B cell (primary cell): ENCODE measurements around the gene ATP13A5. TPM values are rescaled to one million over a fixed set of nuclear protein-coding genes. Genes with fewer than 3 reads are reported as not detected.

Experiments
- ATAC-seq: fragments of 200-7000 bp; cut with Tn5 transposase; one replicate; pipeline ENCODE4 v1.10.0; 2021; ENCODE audit warnings: low read depth, mild to moderate bottlenecking, moderate number of reproducible peaks, moderate library complexity
- CTCF ChIA-PET: fragments of 350-600 bp; sonication (Branson Sonifier 250); formaldehyde crosslinking; loops from one replicate; lab custom pipeline; 2021; ENCODE audit warnings: antibody characterized with exemption, inconsistent platforms; lab: Charles Lee
- POLR2A ChIA-PET: fragments of 350-600 bp; sonication (Branson Sonifier 250); formaldehyde crosslinking; loops from one replicate; lab custom pipeline; 2021; ENCODE audit warnings: antibody characterized with exemption; lab: Charles Lee
- DNase-seq: peaks from one replicate; pipeline ENCODE4 v3.0.0; 2013
- H2AFZ ChIP-seq: 2 replicates; pipeline ENCODE4 v1.6.1; 2012; ENCODE audit warnings: mild to moderate bottlenecking, low read depth, low read length; ENCODE audit not compliant: insufficient read depth, poor library complexity, severe bottlenecking
- H3K27ac ChIP-seq, 2 donors: 1 replicate in 1 of 2; 2 replicates in 1 of 2; pipeline ENCODE4 v1.5.1; 2012 to 2013; ENCODE audit warnings: low read length in 2 of 2, mild to moderate bottlenecking in 2 of 2, moderate library complexity in 1 of 2
- H3K27me3 ChIP-seq, 4 experiments: fragments of 200-600 bp in 1 of 4; sonication (generic) in 1 of 4; replicated peaks in 1 of 4; 1 replicate in 2 of 4; 2 replicates in 2 of 4; pipeline versions ENCODE4 v1.6.1 to v1.7.0; 2013 to 2016; ENCODE audit warnings: low read length in 3 of 4, mild to moderate bottlenecking in 2 of 4, mixed read lengths in 1 of 4, moderate library complexity in 1 of 4; ENCODE audit not compliant: insufficient read depth in 4 of 4, control insufficient read depth in 3 of 4; ENCODE audit errors: control extremely low read depth in 1 of 4
- H3K36me3 ChIP-seq, 2 experiments: replicated peaks in 1 of 2; 1 replicate in 1 of 2; 2 replicates in 1 of 2; pipeline versions ENCODE4 v1.6.1 to v1.7.1; 2013; ENCODE audit warnings: low read length in 1 of 2; ENCODE audit not compliant: insufficient read depth in 2 of 2, control insufficient read depth in 1 of 2; ENCODE audit errors: control extremely low read depth in 1 of 2, extremely low read depth in 1 of 2
- H3K4me1 ChIP-seq, 2 donors: fragments of 200-600 bp in 1 of 2; sonication (generic) in 1 of 2; 1 replicate in 1 of 2; 2 replicates in 1 of 2; pipeline versions ENCODE4 v1.5.1 to v1.6.1; 2013 to 2017; ENCODE audit warnings: low read length in 2 of 2; ENCODE audit not compliant: control insufficient read depth in 2 of 2, insufficient read depth in 2 of 2
- H3K4me2 ChIP-seq: replicated peaks from 2 replicates; pipeline ENCODE3; 2012; ENCODE audit warnings: mild to moderate bottlenecking, low read depth, low read length; ENCODE audit not compliant: poor library complexity, severe bottlenecking
- H3K4me3 ChIP-seq, 5 experiments: fragments of 200-600 bp in 1 of 5; sonication (generic) in 1 of 5; 1 replicate in 3 of 5; 2 replicates in 2 of 5; pipeline versions ENCODE4 v1.5.1 to v1.7.0; 2011 to 2016; ENCODE audit warnings: low read length in 4 of 5, mild to moderate bottlenecking in 4 of 5, low read depth in 2 of 5, control low read depth in 1 of 5, moderate library complexity in 1 of 5; ENCODE audit not compliant: insufficient read depth in 1 of 5; ENCODE audit errors: control extremely low read depth in 1 of 5, extremely low read depth in 1 of 5
- H3K79me2 ChIP-seq: fragments of 200-600 bp; sonication (generic); one replicate; pipeline ENCODE4 v1.6.0; 2016; ENCODE audit warnings: low read length; ENCODE audit not compliant: control insufficient read depth, insufficient read depth
- H3K9ac ChIP-seq: fragments of 200-600 bp; sonication (generic); 2 replicates; pipeline ENCODE4 v1.6.1; 2017; ENCODE audit warnings: mild to moderate bottlenecking, low read length, moderate library complexity
- H3K9me3 ChIP-seq, 3 donors: one replicate each; pipeline versions ENCODE4 v1.6.1 to v1.7.1; 2013; ENCODE audit warnings: low read length in 2 of 3; ENCODE audit not compliant: control insufficient read depth in 2 of 3, insufficient read depth in 1 of 3; ENCODE audit errors: control extremely low read depth in 1 of 3
- H4K20me1 ChIP-seq: 2 replicates; pipeline ENCODE4 v1.6.0; 2012; ENCODE audit warnings: mild to moderate bottlenecking, low read length; ENCODE audit not compliant: insufficient read depth, control insufficient read depth, poor library complexity, severe bottlenecking
- H3K27ac Mint-ChIP-seq: one replicate; pipeline ENCODE4 v1.8.0; 2021; ENCODE audit warnings: mixed read lengths
- H3K27me3 Mint-ChIP-seq: one replicate; pipeline ENCODE4 v1.8.0; 2021; ENCODE audit warnings: mixed read lengths
- H3K4me1 Mint-ChIP-seq: one replicate; pipeline ENCODE4 v1.8.0; 2021; ENCODE audit warnings: mixed read lengths
- H3K4me3 Mint-ChIP-seq: one replicate; pipeline ENCODE4 v1.8.0; 2021; ENCODE audit warnings: mixed read lengths
- H3K9me3 Mint-ChIP-seq: one replicate; pipeline ENCODE4 v1.8.0; 2022; ENCODE audit warnings: mixed read lengths; ENCODE audit not compliant: insufficient read depth
- CTCF ChIP-seq: fragments of 200-600 bp; IDR thresholded peaks from one replicate; pipeline ENCODE4 v1.8.0; 2022; ENCODE audit warnings: antibody characterized with exemption, mild to moderate bottlenecking
- EZH2 ChIP-seq: IDR thresholded peaks from 2 replicates; pipeline ENCODE4 v1.6.1; 2012; ENCODE audit warnings: borderline replicate concordance, low read depth, mild to moderate bottlenecking, moderate library complexity, low read length; ENCODE audit not compliant: insufficient read depth, poor library complexity, severe bottlenecking
- WGBS: methylation state at CpG from one replicate; pipeline ENCODE4 v1.1.5; 2013; ENCODE audit warnings: missing lambda C conversion rate; ENCODE audit not compliant: insufficient coverage; 5-methylcytosine and 5-hydroxymethylcytosine counted together
- intact Hi-C: fragments of 100-400 bp; cut with micrococcal nuclease; formaldehyde crosslinking; loops from one replicate; pipeline ENCODE4 v1.10.0; 2022
- polyA plus RNA-seq: library from polyadenylated mRNA; depleted of rRNA; stranded (reverse); fragments of >200 nt; gene quantifications from 2 replicates; pipeline ENCODE4 v1.2.3, GENCODE V29; 2012
- total RNA-seq, 2 donors: library from RNA; stranded (reverse); fragments of 120-200 nt in 1 of 2; gene quantifications; 1 replicate in 1 of 2; 2 replicates in 1 of 2; pipeline versions ENCODE4 v1.2.3 to v1.2.4, GENCODE V29; 2013 to 2022

The ATP13A5 gene
- total and polyA plus RNA-seq, 2 donors (not counting 1 experiment from before 2014, with no cell fraction given) = 0.12 TPM; not detected in 1

GRCh38 chr3:193271101-193271840, 107.3 kb downstream of the ATP13A5 start:
- ChIA-PET CTCF (interaction anchor here (0.7 kb wide), 1 partner anchor 48 kb away, joined by 3 read pairs; no protein-coding TSS in a partner anchor), POLR2A (no interaction called here)
- no peaks in the 10 kb centered on the region for H3K4me1 Mint-ChIP-seq
- Histone ChIP-seq H3K4me2 (no peak overlapping the region), H3K9me3 (no peaks in the 10 kb centered on the region), H3K27ac (no peak overlapping the region), H3K9ac (no peak overlapping the region), H3K4me3 (no peak overlapping the region), H3K36me3 (no peaks in the 10 kb centered on the region), H3K4me1 (no peaks in the 10 kb centered on the region), H3K27me3 (peaks cover 0 to 3% (median 0%) of the 10 kb centered on the region in 4 experiments), H4K20me1 (no peaks in the 10 kb centered on the region), H2AFZ (no peak overlapping the region), H3K79me2 (no peaks in the 10 kb centered on the region)
- intact Hi-C loops = no loop called here
- H3K4me3 Mint-ChIP-seq = no peak overlapping the region
- no peak for DNase-seq
- H3K27me3 Mint-ChIP-seq = no peaks in the 10 kb centered on the region
- no peaks in the 10 kb centered on the region for H3K9me3 Mint-ChIP-seq
- TF ChIP-seq CTCF (no peak), EZH2 (no peak)
- no peak overlapping the region for H3K27ac Mint-ChIP-seq
- no CpG with 5 or more reads among the region's 3 CpGs for WGBS
- no peak for ATAC-seq

- no peak overlapping the region for H3K4me3 ChIP-seq
- H3K36me3 ChIP-seq = no peaks in the 10 kb centered on the region
- TF ChIP-seq EZH2 = no peak
- TF ChIP-seq CTCF = no peak
- Mint-ChIP-seq H3K27me3 (no peaks in the 10 kb centered on the region), H3K4me3 (no peak overlapping the region), H3K4me1 (no peaks in the 10 kb centered on the region), H3K27ac (no peak overlapping the region), H3K9me3 (no peaks in the 10 kb centered on the region)
- no CpG with 5 or more reads among the region's 3 CpGs for WGBS
- DNase-seq (no peak), ATAC-seq (no peak)
- no peaks in the 10 kb centered on the region for H3K79me2 ChIP-seq
- no peak overlapping the region for H3K9ac ChIP-seq
- no peaks in the 10 kb centered on the region for H4K20me1 ChIP-seq
- H3K4me1 ChIP-seq = no peaks in the 10 kb centered on the region
- H3K27me3 ChIP-seq = peaks cover 0 to 3% (median 0%) of the 10 kb centered on the region in 4 experiments
- ChIA-PET CTCF (no interaction called here), POLR2A (no interaction called here)
- H3K27ac ChIP-seq = no peak overlapping the region
- intact Hi-C loops = no loop called here
- H3K9me3 ChIP-seq = no peaks in the 10 kb centered on the region
- no peak overlapping the region for H3K4me2 ChIP-seq
- H2AFZ ChIP-seq = no peak overlapping the region
These were observed 108.1 kb downstream of the ATP13A5 start for GRCh38 chr3:193270451-193270850.
